ENCODE measurements around the gene TSPAN17.

The TSPAN17 gene

DNA sequence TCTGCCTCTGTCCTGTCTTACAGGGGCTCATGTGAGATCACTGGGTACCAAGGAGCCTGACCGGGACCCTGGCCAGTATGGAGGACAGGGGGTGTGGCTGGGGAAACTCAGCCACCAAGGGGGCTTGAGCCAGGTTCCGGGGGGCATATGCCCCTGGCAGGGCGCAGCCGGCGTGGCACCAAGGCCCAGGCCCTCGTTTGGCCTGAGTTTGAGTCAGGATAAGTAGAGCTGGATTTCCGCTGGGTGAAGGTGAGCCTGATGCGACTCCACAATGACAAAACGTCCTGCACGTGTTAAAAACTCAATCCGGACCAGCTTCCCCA is 616 bp upstream of the TSPAN17 start:
- no peak for DNase-seq
- no CpG with 5 or more reads among the region's 11 CpGs for WGBS (ENCODE audit: extremely low coverage, insufficient coverage, insufficient read length)

GRCh38 chr5:176647843-176648473 is 674 bp downstream of the TSPAN17 start:
- Histone ChIP-seq H3K4me2 (ENCODE audit: low read length) (peak overlapping the region; percentile 88), H2AK5ac (ENCODE audit: low read length) (no peak overlapping the region), H2BK12ac (ENCODE audit: low read length) (no peak overlapping the region), H3K79me2 (ENCODE audit: control insufficient read depth, insufficient read depth, low read length, poor library complexity) (peaks cover 6% of the 10 kb centered on the region), H3K9me3 (ENCODE audit: insufficient read depth, low read depth, low read length) (no peaks in the 10 kb centered on the region), H3K4me1 (ENCODE audit: control insufficient read depth in 1 of 2, insufficient read depth in 2 of 2, low read length in 2 of 2) (peaks cover 11 to 12% of the 10 kb centered on the region in 2 experiments), H2BK120ac (ENCODE audit: insufficient read depth, low read length, poor library complexity) (peak overlapping the region; percentile 73), H3K27ac (ENCODE audit: low read depth, low read length) (no peak overlapping the region), H2AFZ (ENCODE audit: insufficient read depth, low read length, poor library complexity) (peak overlapping the region; percentile 93), H3K23ac (ENCODE audit: low read length) (no peak overlapping the region), H4K91ac (ENCODE audit: low read depth, low read length) (peak overlapping the region; percentile 84), H4K8ac (ENCODE audit: low read depth, low read length) (peak overlapping the region; percentile 92), H3K18ac (ENCODE audit: low read length) (peak overlapping the region; percentile 76), H3K36me3 (ENCODE audit: control insufficient read depth in 1 of 2, insufficient read depth in 2 of 2, low read length in 2 of 2) (peaks cover 0 to 3% of the 10 kb centered on the region in 2 experiments), H3K79me1 (ENCODE audit: low read length) (peaks cover 10% of the 10 kb centered on the region), H3K14ac (ENCODE audit: low read length) (peak overlapping the region; percentile 89), H4K12ac (ENCODE audit: low read depth, low read length) (peak overlapping the region; percentile 76), H3K4ac (ENCODE audit: low read depth, low read length) (no peak overlapping the region), H3K9ac (ENCODE audit: low read length) (peak overlapping the region; percentile 81), H2BK5ac (ENCODE audit: low read depth, low read length, poor library complexity) (no peak overlapping the region), H3K27me3 (ENCODE audit: insufficient read depth, low read length) (no peaks in the 10 kb centered on the region), H3K4me3 (ENCODE audit: low read depth, low read length) (peak overlapping the region; percentile 74)
- no CpG with 5 or more reads among the region's 20 CpGs for WGBS (ENCODE audit: extremely low coverage, insufficient coverage, insufficient read length)
- DNase-seq: no peak

More for the DNA sequence above, 616 bp upstream of the TSPAN17 start:
- H3K9me3 ChIP-seq (ENCODE audit: insufficient read depth, low read depth, low read length): no peaks in the 10 kb centered on the region
- H2BK12ac ChIP-seq (ENCODE audit: low read length): no peak overlapping the region
- H4K91ac ChIP-seq (ENCODE audit: low read depth, low read length): peak overlapping the region; percentile 72
- peak overlapping the region; percentile 36 for H3K14ac ChIP-seq (ENCODE audit: low read length)
- H2AFZ ChIP-seq (ENCODE audit: insufficient read depth, low read length, poor library complexity): peak overlapping the region; percentile 95
- peak overlapping the region; percentile 47 for H3K4me3 ChIP-seq (ENCODE audit: low read depth, low read length)
- H3K79me2 ChIP-seq (ENCODE audit: control insufficient read depth, insufficient read depth, low read length, poor library complexity): peaks cover 6% of the 10 kb centered on the region
- H3K18ac ChIP-seq (ENCODE audit: low read length): peak overlapping the region; percentile 74
- H4K12ac ChIP-seq (ENCODE audit: low read depth, low read length): peak overlapping the region; percentile 91
- peak overlapping the region; percentile 42 for H3K4ac ChIP-seq (ENCODE audit: low read depth, low read length)
- no peak overlapping the region for H2BK5ac ChIP-seq (ENCODE audit: low read depth, low read length, poor library complexity)
- no peak overlapping the region for H2BK120ac ChIP-seq (ENCODE audit: insufficient read depth, low read length, poor library complexity)
- no peaks in the 10 kb centered on the region for H3K27me3 ChIP-seq (ENCODE audit: insufficient read depth, low read length)
- peak overlapping the region; percentile 23 for H2AK5ac ChIP-seq (ENCODE audit: low read length)
- H3K36me3 ChIP-seq (ENCODE audit: control insufficient read depth in 1 of 2, insufficient read depth in 2 of 2, low read length in 2 of 2): no peaks in the 10 kb centered on the region
- peak overlapping the region; percentile 75 for H3K9ac ChIP-seq (ENCODE audit: low read length)
- no peak overlapping the region for H3K23ac ChIP-seq (ENCODE audit: low read length)
- peak overlapping the region; percentile 86 for H3K4me2 ChIP-seq (ENCODE audit: low read length)
- peak overlapping the region; percentile 83 for H4K8ac ChIP-seq (ENCODE audit: low read depth, low read length)
- H3K27ac ChIP-seq (ENCODE audit: low read depth, low read length): peak overlapping the region; percentile 40
- H3K4me1 ChIP-seq (ENCODE audit: control insufficient read depth in 1 of 2, insufficient read depth in 2 of 2, low read length in 2 of 2): peaks cover 11 to 12% of the 10 kb centered on the region in 2 experiments
- peaks cover 10% of the 10 kb centered on the region for H3K79me1 ChIP-seq (ENCODE audit: low read length)

DNA sequence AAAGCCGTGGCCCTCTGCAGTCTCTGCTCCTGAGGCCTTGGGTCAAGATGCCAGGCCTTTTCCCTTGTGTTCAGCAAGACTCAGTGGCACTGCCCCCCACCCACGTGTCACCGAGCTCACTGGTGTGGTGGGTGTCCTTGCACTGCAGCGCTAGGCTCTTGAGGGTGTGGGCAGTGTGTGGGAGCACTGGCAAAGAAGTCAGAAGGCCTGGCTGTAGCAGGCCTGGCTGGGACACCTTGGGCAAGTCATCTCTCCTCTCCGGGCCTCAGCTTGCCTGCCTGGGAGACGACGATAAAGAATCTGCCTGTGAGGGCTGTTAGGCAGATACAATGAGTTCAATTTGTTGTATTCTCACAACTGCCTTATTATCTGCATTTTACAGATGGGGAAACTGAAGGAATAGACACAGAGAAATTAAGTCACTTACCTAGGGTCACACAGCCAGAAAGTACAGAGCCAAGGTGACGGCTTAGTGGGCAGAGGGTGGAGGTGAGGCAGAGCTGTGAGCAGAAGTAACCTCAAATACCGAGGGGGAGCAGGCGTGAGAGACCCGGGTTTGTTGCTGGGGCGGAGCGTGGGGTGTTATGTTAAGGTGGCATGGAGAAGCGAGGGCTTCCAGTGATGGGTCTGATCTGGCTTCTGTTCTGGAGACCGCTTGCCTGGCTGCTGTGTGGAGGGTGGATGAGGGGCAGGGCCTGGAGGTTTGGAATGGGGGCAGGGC is 1.4 kb downstream of the TSPAN17 start:
- Histone ChIP-seq H3K14ac (ENCODE audit: low read length) (no peak overlapping the region), H4K91ac (ENCODE audit: low read depth, low read length) (no peak overlapping the region), H4K8ac (ENCODE audit: low read depth, low read length) (no peak overlapping the region), H3K23ac (ENCODE audit: low read length) (no peak overlapping the region), H3K9ac (ENCODE audit: low read length) (no peak overlapping the region), H3K79me1 (ENCODE audit: low read length) (peaks cover 10% of the 10 kb centered on the region), H3K79me2 (ENCODE audit: control insufficient read depth, insufficient read depth, low read length, poor library complexity) (peaks cover 6% of the 10 kb centered on the region), H2BK12ac (ENCODE audit: low read length) (no peak overlapping the region), H3K4me3 (ENCODE audit: low read depth, low read length) (no peak overlapping the region), H3K27me3 (ENCODE audit: insufficient read depth, low read length) (no peaks in the 10 kb centered on the region), H3K4ac (ENCODE audit: low read depth, low read length) (no peak overlapping the region), H3K4me1 (ENCODE audit: control insufficient read depth in 1 of 2, insufficient read depth in 2 of 2, low read length in 2 of 2) (peaks cover 11 to 12% of the 10 kb centered on the region in 2 experiments), H3K27ac (ENCODE audit: low read depth, low read length) (no peak overlapping the region), H3K4me2 (ENCODE audit: low read length) (peak overlapping the region; percentile 88), H3K9me3 (ENCODE audit: insufficient read depth, low read depth, low read length) (no peaks in the 10 kb centered on the region), H2AK5ac (ENCODE audit: low read length) (no peak overlapping the region), H2BK120ac (ENCODE audit: insufficient read depth, low read length, poor library complexity) (no peak overlapping the region), H4K12ac (ENCODE audit: low read depth, low read length) (no peak overlapping the region), H3K18ac (ENCODE audit: low read length) (no peak overlapping the region), H3K36me3 (ENCODE audit: control insufficient read depth in 1 of 2, insufficient read depth in 2 of 2, low read length in 2 of 2) (peaks cover 4 to 6% of the 10 kb centered on the region in 2 experiments), H2BK5ac (ENCODE audit: low read depth, low read length, poor library complexity) (no peak overlapping the region), H2AFZ (ENCODE audit: insufficient read depth, low read length, poor library complexity) (no peak overlapping the region)
- no CpG with 5 or more reads among the region's 15 CpGs for WGBS (ENCODE audit: extremely low coverage, insufficient coverage, insufficient read length)
- no peak for DNase-seq

- no peaks in the 10 kb centered on the region for H3K27me3 ChIP-seq (ENCODE audit: insufficient read depth, low read length)
- H3K27ac ChIP-seq (ENCODE audit: low read depth, low read length): no peak overlapping the region
- H4K12ac ChIP-seq (ENCODE audit: low read depth, low read length): no peak overlapping the region
- H3K4me3 ChIP-seq (ENCODE audit: low read depth, low read length): no peak overlapping the region
- peaks cover 6% of the 10 kb centered on the region for H3K79me2 ChIP-seq (ENCODE audit: control insufficient read depth, insufficient read depth, low read length, poor library complexity)
- no peak overlapping the region for H4K91ac ChIP-seq (ENCODE audit: low read depth, low read length)
- H3K9ac ChIP-seq (ENCODE audit: low read length): no peak overlapping the region
- peaks cover 11 to 12% of the 10 kb centered on the region in 2 experiments for H3K4me1 ChIP-seq (ENCODE audit: control insufficient read depth in 1 of 2, insufficient read depth in 2 of 2, low read length in 2 of 2)
- H2BK120ac ChIP-seq (ENCODE audit: insufficient read depth, low read length, poor library complexity): no peak overlapping the region
- H3K9me3 ChIP-seq (ENCODE audit: insufficient read depth, low read depth, low read length): no peaks in the 10 kb centered on the region
- no peak overlapping the region for H3K4me2 ChIP-seq (ENCODE audit: low read length)
- H2AK5ac ChIP-seq (ENCODE audit: low read length): no peak overlapping the region
- H2AFZ ChIP-seq (ENCODE audit: insufficient read depth, low read length, poor library complexity): no peak overlapping the region
- no peak overlapping the region for H3K4ac ChIP-seq (ENCODE audit: low read depth, low read length)
- no peak overlapping the region for H4K8ac ChIP-seq (ENCODE audit: low read depth, low read length)
- no peak overlapping the region for H2BK5ac ChIP-seq (ENCODE audit: low read depth, low read length, poor library complexity)
- no peak overlapping the region for H3K23ac ChIP-seq (ENCODE audit: low read length)
- no peak overlapping the region for H3K14ac ChIP-seq (ENCODE audit: low read length)
- WGBS (ENCODE audit: extremely low coverage, insufficient coverage, insufficient read length): no CpG with 5 or more reads among the region's 8 CpGs
- no peak overlapping the region for H3K18ac ChIP-seq (ENCODE audit: low read length)
- H3K36me3 ChIP-seq (ENCODE audit: control insufficient read depth in 1 of 2, insufficient read depth in 2 of 2, low read length in 2 of 2): peaks cover 5 to 13% of the 10 kb centered on the region in 2 experiments
- H3K79me1 ChIP-seq (ENCODE audit: low read length): peaks cover 10% of the 10 kb centered on the region
- no peak for DNase-seq
- no peak overlapping the region for H2BK12ac ChIP-seq (ENCODE audit: low read length)
Observed at GRCh38 chr5:176650354-176650884, 3.1 kb downstream of the TSPAN17 start.

Data from trophoblast cell (in vitro differentiated cells and primary cell).